HG03095 (cell line): ENCODE data around the gene GPR83.
"Not testable (repeated sequence)": the region's sequence is repeated elsewhere in the genome, so short reads cannot be mapped to it uniquely, and the experiment has no call there.

Experiments used
- ATAC-seq: cut with Tn5 transposase; IDR thresholded peaks from one replicate; pipeline ENCODE4 v1.9.1; 2021; ENCODE audit warnings: moderate library complexity; ENCODE audit not compliant: unreplicated experiment

GPR83 gene

GRCh38 chr11:94376841-94377240 is 24.4 kb downstream of the GPR83 start:
- no peak for ATAC-seq

- not testable (repeated sequence) for ATAC-seq
These were observed 30.6 kb downstream of the GPR83 start for GRCh38 chr11:94370576-94370975.

- ATAC-seq: not testable (repeated sequence)
These were observed 50.2 kb downstream of the GPR83 start for GRCh38 chr11:94350850-94351563.

- ATAC-seq: not testable (repeated sequence)
These were observed 54.9 kb downstream of the GPR83 start for GRCh38 chr11:94346311-94346710.

GRCh38 chr11:94343495-94343894 is 57.7 kb downstream of the GPR83 start:
- no peak for ATAC-seq

GRCh38 chr11:94342250-94342649 is 59.0 kb downstream of the GPR83 start:
- ATAC-seq: no peak

GRCh38 chr11:94338651-94339050 is 62.6 kb downstream of the GPR83 start:
- no peak for ATAC-seq

- no peak for ATAC-seq
These were observed 65.2 kb downstream of the GPR83 start for GRCh38 chr11:94336033-94336432.

GRCh38 chr11:94332814-94333213 is 68.4 kb downstream of the GPR83 start:
- no peak for ATAC-seq

GRCh38 chr11:94330789-94331188 is 70.4 kb downstream of the GPR83 start:
- ATAC-seq: no peak

GRCh38 chr11:94329501-94329900 is 71.7 kb downstream of the GPR83 start:
- no peak for ATAC-seq

- no peak for ATAC-seq
These were observed 72.6 kb downstream of the GPR83 start for GRCh38 chr11:94328587-94329080.
